ENCODE data around the gene PSMA3.

PSMA3 gene

GRCh38 chr14:58298477-58299400, 54.1 kb downstream of the PSMA3 start, which contains the start of gene ARID4A:
ARID4A (plus strand) TSS chr14:58298555; CDS start chr14:58299855, 1,300 bp downstream.
- peak in 36 of 56 donors; percentile 9 to 99 (median 94) for DNase-seq

- DNase-seq, result peak in 22 of 56 donors; percentile 5 to 49 (median 28)
Measured at GRCh38 chr14:58299401-58300330, 55.0 kb downstream of the PSMA3 start.

GRCh38 chr14:58301416-58301815, 56.8 kb downstream of the PSMA3 start:
- DNase-seq, result no peak

GRCh38 chr14:58305730-58306129, 61.1 kb downstream of the PSMA3 start:
- DNase-seq, result no peak

- DNase-seq, result no peak
Measured at GRCh38 chr14:58307597-58308316, 63.1 kb downstream of the PSMA3 start.

GRCh38 chr14:58309086-58309485, 64.4 kb downstream of the PSMA3 start:
- DNase-seq, result no peak

- DNase-seq, result no peak
Measured at GRCh38 chr14:58313699-58314098, 69.1 kb downstream of the PSMA3 start.

GRCh38 chr14:58315606-58316005, 71.0 kb downstream of the PSMA3 start:
- DNase-seq, result no peak
